ENCODE measurements around the gene NEDD8. TPM values are rescaled to one million over a fixed set of nuclear protein-coding genes. Genes with fewer than 3 reads are reported as not detected.
A peak's percentile ranks its signal among the peaks of the same experiment; 100 is the strongest.

Gene NEDD8
- total RNA-seq, 1 experiment from 2014 or later: 214 TPM

DNA sequence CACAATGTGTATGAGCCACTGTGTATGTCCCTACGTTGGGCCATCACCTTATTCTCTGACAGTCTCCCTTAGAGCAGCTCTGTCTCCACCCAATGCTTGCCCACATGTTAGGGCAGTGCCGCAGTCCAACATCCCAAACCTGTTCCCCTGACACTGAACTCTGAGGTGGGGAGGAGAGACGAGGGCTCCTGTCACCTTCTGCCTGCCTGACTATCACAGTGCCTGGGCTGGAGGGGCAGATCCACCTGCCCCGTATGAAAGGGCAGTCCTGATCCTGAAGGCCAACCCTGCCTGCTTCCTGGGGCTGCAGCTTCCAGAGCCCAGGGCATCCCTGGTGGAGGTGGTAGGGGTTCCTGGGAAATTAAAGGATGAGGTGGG, 28.6 kb upstream of the NEDD8 start:
- Mint-ChIP-seq H3K4me3 (no peak overlapping the region; a peak in 1 of 5 replicates), H3K36me3 (ENCODE audit: insufficient read depth in 1 of 3, low read depth in 3 of 3) (0 out of 7 replicates have a peak, but pooled peaks cover 0 to under 1% (median 0%) of the 10 kb centered on the region in 3 experiments), H3K27ac (peak overlapping the region in 1 of 3 experiments; percentile 41; a peak in 1 of 7 replicates), H3K27me3 (ENCODE audit: low read depth) (no peaks in the 10 kb centered on the region; the same call in 1 of the 2 replicates), H3K9me3 (no peaks in the 10 kb centered on the region), H3K4me1 (no peaks in the 10 kb centered on the region; a peak in 2 of 4 replicates)
- Histone ChIP-seq H3K4me1 (ENCODE audit: insufficient read depth, low read length) (no peaks in the 10 kb centered on the region), H2AFZ (ENCODE audit: low read length) (no peak overlapping the region), H3K23me2 (ENCODE audit: insufficient read length, low read depth, low read length, poor library complexity, severe bottlenecking) (no peaks in the 10 kb centered on the region), H3K9me3 (ENCODE audit: control insufficient read depth, low read depth, low read length) (no peaks in the 10 kb centered on the region), H3K4me2 (ENCODE audit: insufficient read depth, insufficient read length, low read length) (no peak overlapping the region), H2BK20ac (ENCODE audit: low read depth, low read length, poor library complexity, severe bottlenecking) (no peak overlapping the region), H4K5ac (ENCODE audit: insufficient read length, low read depth, low read length) (no peak overlapping the region), H3T11ph (ENCODE audit: low read length) (no peak overlapping the region), H3K23ac (ENCODE audit: insufficient read length, low read depth, low read length) (no peak overlapping the region), H2BK5ac (ENCODE audit: insufficient read length, low read length) (no peak overlapping the region), H4K20me1 (ENCODE audit: control insufficient read depth, insufficient read depth, insufficient read length) (no peaks in the 10 kb centered on the region), H4K8ac (replicated peaks; ENCODE audit: insufficient read length, low read depth, low read length) (no peak overlapping the region), H3K79me1 (ENCODE audit: insufficient read depth, low read depth, low read length, poor library complexity, severe bottlenecking) (no peaks in the 10 kb centered on the region), H3K27me3 (ENCODE audit: insufficient read depth, low read length) (no peaks in the 10 kb centered on the region), H2BK120ac (ENCODE audit: low read depth, low read length, poor library complexity, severe bottlenecking) (no peak overlapping the region), H2AK5ac (ENCODE audit: insufficient read length, low read length) (no peak overlapping the region), H2BK15ac (ENCODE audit: low read depth, low read length) (no peak overlapping the region), H2BK12ac (ENCODE audit: insufficient read length, low read depth, low read length) (no peak overlapping the region), H3K4ac (ENCODE audit: low read depth, low read length) (no peak overlapping the region), H4K91ac (ENCODE audit: insufficient read length, low read depth, low read length) (no peak overlapping the region), H3K27ac (ENCODE audit: insufficient read length, low read depth, low read length) (no peak overlapping the region), H3K14ac (ENCODE audit: insufficient read depth, low read length) (no peak overlapping the region), H3K56ac (ENCODE audit: insufficient read length, low read depth, low read length) (no peak overlapping the region), H3K18ac (ENCODE audit: insufficient read length, low read depth, low read length) (no peak overlapping the region), H3K9ac (ENCODE audit: extremely low read depth, insufficient read length, low read length) (no peak overlapping the region), H3K79me2 (ENCODE audit: insufficient read depth, low read length) (no peaks in the 10 kb centered on the region)
- TF ChIP-seq, protein P1, sequence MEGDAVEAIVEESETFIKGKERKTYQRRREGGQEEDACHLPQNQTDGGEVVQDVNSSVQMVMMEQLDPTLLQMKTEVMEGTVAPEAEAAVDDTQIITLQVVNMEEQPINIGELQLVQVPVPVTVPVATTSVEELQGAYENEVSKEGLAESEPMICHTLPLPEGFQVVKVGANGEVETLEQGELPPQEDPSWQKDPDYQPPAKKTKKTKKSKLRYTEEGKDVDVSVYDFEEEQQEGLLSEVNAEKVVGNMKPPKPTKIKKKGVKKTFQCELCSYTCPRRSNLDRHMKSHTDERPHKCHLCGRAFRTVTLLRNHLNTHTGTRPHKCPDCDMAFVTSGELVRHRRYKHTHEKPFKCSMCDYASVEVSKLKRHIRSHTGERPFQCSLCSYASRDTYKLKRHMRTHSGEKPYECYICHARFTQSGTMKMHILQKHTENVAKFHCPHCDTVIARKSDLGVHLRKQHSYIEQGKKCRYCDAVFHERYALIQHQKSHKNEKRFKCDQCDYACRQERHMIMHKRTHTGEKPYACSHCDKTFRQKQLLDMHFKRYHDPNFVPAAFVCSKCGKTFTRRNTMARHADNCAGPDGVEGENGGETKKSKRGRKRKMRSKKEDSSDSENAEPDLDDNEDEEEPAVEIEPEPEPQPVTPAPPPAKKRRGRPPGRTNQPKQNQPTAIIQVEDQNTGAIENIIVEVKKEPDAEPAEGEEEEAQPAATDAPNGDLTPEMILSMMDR (conservative IDR thresholded peaks at IDR 0.05): no peak
- no CpG with 5 or more reads among the region's 4 CpGs for WGBS (ENCODE audit: extremely low coverage, insufficient read length, low lambda C conversion rate)
- DNase-seq: no peak
